HG03439 (cell line): Measurements from ENCODE around the gene ARHGAP5.

Source experiments
- ATAC-seq: cut with Tn5 transposase; IDR thresholded peaks from one replicate; pipeline ENCODE4 v1.9.1; 2021; ENCODE audit warnings: mild to moderate bottlenecking, moderate library complexity; ENCODE audit not compliant: unreplicated experiment

ARHGAP5 gene

GRCh38 chr14:32077081-32078022, at the start of gene ARHGAP5:
Gene ARHGAP5 (plus strand): TSS chr14:32077304. CDS start chr14:32090670, 13,366 bp downstream.
- peak; percentile 34 for ATAC-seq

GRCh38 chr14:32028599-32028998, 48.5 kb upstream of the ARHGAP5 start:
- ATAC-seq: no peak

GRCh38 chr14:32033543-32033942, 43.6 kb upstream of the ARHGAP5 start:
- ATAC-seq: no peak

- no peak for ATAC-seq
Observed at GRCh38 chr14:32038876-32039275, 38.2 kb upstream of the ARHGAP5 start.

GRCh38 chr14:32039401-32040030, 37.6 kb upstream of the ARHGAP5 start:
- no peak for ATAC-seq

- no peak for ATAC-seq
Observed at GRCh38 chr14:32043624-32044023, 33.5 kb upstream of the ARHGAP5 start.

- ATAC-seq: no peak
Observed at GRCh38 chr14:32044454-32044853, 32.6 kb upstream of the ARHGAP5 start.

GRCh38 chr14:32047791-32048190, 29.3 kb upstream of the ARHGAP5 start:
- ATAC-seq: no peak

- no peak for ATAC-seq
Observed at GRCh38 chr14:32049361-32050088, 27.6 kb upstream of the ARHGAP5 start.

GRCh38 chr14:32050878-32051277, 26.2 kb upstream of the ARHGAP5 start:
- ATAC-seq: no peak

- no peak for ATAC-seq
Observed at GRCh38 chr14:32054536-32054935, 22.6 kb upstream of the ARHGAP5 start.

- no peak for ATAC-seq
Observed at GRCh38 chr14:32055175-32055574, 21.9 kb upstream of the ARHGAP5 start.

- no peak for ATAC-seq
Observed at GRCh38 chr14:32059702-32060101, 17.4 kb upstream of the ARHGAP5 start.

- ATAC-seq: no peak
Observed at GRCh38 chr14:32064931-32065330, 12.2 kb upstream of the ARHGAP5 start.

- ATAC-seq: no peak
Observed at GRCh38 chr14:32068708-32069107, 8.4 kb upstream of the ARHGAP5 start.

GRCh38 chr14:32070282-32070681, 6.8 kb upstream of the ARHGAP5 start:
- ATAC-seq: no peak

- no peak for ATAC-seq
Observed at GRCh38 chr14:32072676-32073075, 4.4 kb upstream of the ARHGAP5 start.

- no peak for ATAC-seq
Observed at GRCh38 chr14:32073537-32074189, 3.4 kb upstream of the ARHGAP5 start.

GRCh38 chr14:32074887-32075572, 2.1 kb upstream of the ARHGAP5 start:
- ATAC-seq: no peak

GRCh38 chr14:32075672-32076277, 1.3 kb upstream of the ARHGAP5 start:
- ATAC-seq: no peak
